GM21367 (cell line): Measurements from ENCODE around the gene LAMP5.

Source experiments
- ATAC-seq: cut with Tn5 transposase; IDR thresholded peaks from one replicate; pipeline ENCODE4 v1.9.1; 2021; ENCODE audit not compliant: unreplicated experiment

The LAMP5 gene

GRCh38 chr20:9499126-9499899 is 15.1 kb upstream of the LAMP5 start:
- no peak for ATAC-seq

GRCh38 chr20:9500121-9500520 is 14.3 kb upstream of the LAMP5 start:
- ATAC-seq: peak; percentile 76

GRCh38 chr20:9501473-9501872 is 12.9 kb upstream of the LAMP5 start:
- no peak for ATAC-seq

GRCh38 chr20:9503526-9504245 is 10.7 kb upstream of the LAMP5 start:
- no peak for ATAC-seq

GRCh38 chr20:9506280-9506821 is 8.0 kb upstream of the LAMP5 start:
- no peak for ATAC-seq

- no peak for ATAC-seq
Observed at GRCh38 chr20:9506964-9507369, 7.4 kb upstream of the LAMP5 start.

- no peak for ATAC-seq
Observed at GRCh38 chr20:9507544-9508239, 6.7 kb upstream of the LAMP5 start.

GRCh38 chr20:9508240-9508661 is 6.1 kb upstream of the LAMP5 start:
- ATAC-seq: no peak

GRCh38 chr20:9508696-9509178 is 5.7 kb upstream of the LAMP5 start:
- no peak for ATAC-seq

- no peak for ATAC-seq
Observed at GRCh38 chr20:9509246-9509645, 5.1 kb upstream of the LAMP5 start.

GRCh38 chr20:9510911-9511310 is 3.5 kb upstream of the LAMP5 start:
- ATAC-seq: peak; percentile 42

GRCh38 chr20:9514072-9514460 is 324 bp upstream of the LAMP5 start:
- no peak for ATAC-seq

GRCh38 chr20:9515214-9515585 is 810 bp downstream of the LAMP5 start:
- no peak for ATAC-seq

- no peak for ATAC-seq
Observed at GRCh38 chr20:9515741-9516233, 1.4 kb downstream of the LAMP5 start.

GRCh38 chr20:9516234-9516871 is 2.0 kb downstream of the LAMP5 start:
- no peak for ATAC-seq

GRCh38 chr20:9517297-9518162 is 3.1 kb downstream of the LAMP5 start:
- ATAC-seq: no peak

GRCh38 chr20:9518576-9519175 is 4.3 kb downstream of the LAMP5 start:
- no peak for ATAC-seq

- no peak for ATAC-seq
Observed at GRCh38 chr20:9520086-9520485, 5.7 kb downstream of the LAMP5 start.

GRCh38 chr20:9523636-9524035 is 9.2 kb downstream of the LAMP5 start:
- no peak for ATAC-seq
